Measurements from ENCODE around the gene RRP36. TPM values are rescaled to one million over a fixed set of nuclear protein-coding genes. Genes with fewer than 3 reads are reported as not detected.

RRP36 gene
- total and polyA plus RNA-seq, 9 of the 15 experiments (the other 6 are each of a cell fraction or from before 2014, with no cell fraction given), result 27.6 to 150 (median 114) TPM

DNA sequence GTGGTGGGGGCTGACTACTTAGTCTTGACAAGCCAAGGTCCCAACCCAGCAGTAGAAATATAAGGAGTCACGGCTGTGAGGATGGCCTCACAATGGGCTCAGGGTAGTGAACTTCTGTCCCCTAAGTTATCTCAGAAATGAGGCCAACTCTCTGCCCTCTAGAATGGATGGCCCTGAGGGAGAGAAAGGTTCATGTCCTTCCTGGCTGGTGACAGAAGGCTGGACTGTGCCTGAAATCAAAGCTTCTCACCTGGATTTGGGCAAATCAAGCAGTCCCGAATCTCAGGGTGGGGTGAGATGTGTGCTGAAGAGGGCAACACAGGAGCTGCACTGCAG, 12.7 kb downstream of the RRP36 start:
- FAIRE-seq, result no peak
- Histone ChIP-seq H3K27me3 (ENCODE audit: control insufficient read depth in 2 of 2, insufficient read depth in 2 of 2, low read length in 2 of 2) (no peaks in the 10 kb centered on the region), H3K9me1 (ENCODE audit: control insufficient read depth, insufficient read depth, low read length) (peaks cover 2% of the 10 kb centered on the region), H3K4me3 (no peak overlapping the region), H3K4me1 (replicated peaks in 1 of 2; ENCODE audit: control insufficient read depth in 2 of 2, insufficient read depth in 2 of 2, low read length in 2 of 2) (peaks cover 0 to 7% of the 10 kb centered on the region in 2 experiments; a peak in 3 of 5 replicates), H3K36me3 (ENCODE audit: control insufficient read depth, insufficient read depth, low read length) (peaks cover 72% of the 10 kb centered on the region), H3K9me3 (replicated peaks; ENCODE audit: control insufficient read depth, insufficient read depth, low read depth, low read length) (no peaks in the 10 kb centered on the region), H3K4me2 (ENCODE audit: insufficient read depth, low read length) (no peak overlapping the region), H3K79me2 (ENCODE audit: control insufficient read depth, insufficient read depth, low read length) (no peaks in the 10 kb centered on the region), H4K20me1 (replicated peaks; ENCODE audit: control insufficient read depth, insufficient read depth, low read length) (no peaks in the 10 kb centered on the region; the same call in 1 of the 2 replicates), H3K27ac (ENCODE audit: extremely low read depth, low read depth, low read length) (no peak overlapping the region), H3K9ac (ENCODE audit: insufficient read depth in 1 of 2, low read depth in 2 of 2, low read length in 2 of 2) (no peak overlapping the region), H2AFZ (ENCODE audit: low read depth, low read length) (no peak overlapping the region)
- WGBS (ENCODE audit: insufficient coverage, low coverage, missing lambda C conversion rate), result 84% methylated on average over 2 of the region's 2 CpGs
- no peak for ATAC-seq
- ChIA-PET CTCF (ENCODE audit: low intra/inter-chr PET ratio) (no interaction called here), POLR2A (interaction anchor here (0.7 to 5.7 kb wide), 5 partner anchors 14 to 61 kb away, joined by 3 to 22 read pairs (median 6); partner anchors contain the start of genes CUL7, KLHDC3 and MEA1)
- TF ChIP-seq ZBTB8A (IDR thresholded peaks at IDR 0.05; ENCODE audit: partially characterized antibody) (no peak), NFYB (IDR thresholded peaks at IDR 0.05; ENCODE audit: extremely low read depth, insufficient read length) (no peak), HMGN3 (IDR thresholded peaks at IDR 0.05; ENCODE audit: borderline replicate concordance, extremely low read depth, insufficient read length, low read depth, low read length) (no peak), TRIM28 (IDR thresholded peaks at IDR 0.05) (no peak), MBD2 (IDR thresholded peaks at IDR 0.05; ENCODE audit: borderline replicate concordance, low read depth) (no peak), FOXJ2 (tag; IDR thresholded peaks at IDR 0.05) (no peak), CBX8 (IDR thresholded peaks at IDR 0.05; ENCODE audit: borderline replicate concordance, extremely low read depth, low read depth, low read length, poor library complexity, severe bottlenecking) (no peak), HDGF (IDR thresholded peaks at IDR 0.05) (no peak), MAFF (IDR thresholded peaks at IDR 0.05; ENCODE audit: low read length) (no peak), SAFB (IDR thresholded peaks at IDR 0.05; ENCODE audit: borderline replicate concordance, low read depth, low read length) (no peak)
- TF ChIP-seq, protein P1, sequence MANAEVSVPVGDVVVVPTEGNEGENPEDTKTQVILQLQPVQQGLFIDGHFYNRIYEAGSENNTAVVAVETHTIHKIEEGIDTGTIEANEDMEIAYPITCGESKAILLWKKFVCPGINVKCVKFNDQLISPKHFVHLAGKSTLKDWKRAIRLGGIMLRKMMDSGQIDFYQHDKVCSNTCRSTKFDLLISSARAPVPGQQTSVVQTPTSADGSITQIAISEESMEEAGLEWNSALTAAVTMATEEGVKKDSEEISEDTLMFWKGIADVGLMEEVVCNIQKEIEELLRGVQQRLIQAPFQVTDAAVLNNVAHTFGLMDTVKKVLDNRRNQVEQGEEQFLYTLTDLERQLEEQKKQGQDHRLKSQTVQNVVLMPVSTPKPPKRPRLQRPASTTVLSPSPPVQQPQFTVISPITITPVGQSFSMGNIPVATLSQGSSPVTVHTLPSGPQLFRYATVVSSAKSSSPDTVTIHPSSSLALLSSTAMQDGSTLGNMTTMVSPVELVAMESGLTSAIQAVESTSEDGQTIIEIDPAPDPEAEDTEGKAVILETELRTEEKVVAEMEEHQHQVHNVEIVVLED (CRISPR knock-in tag; IDR thresholded peaks at IDR 0.05), result no peak
- intact Hi-C loops (cut with micrococcal nuclease), result no loop called here
- no TSS peak for BruUV-seq (replicated peaks)
- no peak for DNase-seq (ENCODE audit: extremely low read depth in 1 of 4, low spot score in 3 of 4)
- in situ Hi-C loops (cut with MboI), result no loop called here

Data from K562 (cell line).